GM21447 (cell line): ENCODE results near the gene NAT9.

Experiments used
- ATAC-seq: cut with Tn5 transposase; IDR thresholded peaks from one replicate; pipeline ENCODE4 v1.9.1; 2021; ENCODE audit not compliant: unreplicated experiment

NAT9 gene

DNA sequence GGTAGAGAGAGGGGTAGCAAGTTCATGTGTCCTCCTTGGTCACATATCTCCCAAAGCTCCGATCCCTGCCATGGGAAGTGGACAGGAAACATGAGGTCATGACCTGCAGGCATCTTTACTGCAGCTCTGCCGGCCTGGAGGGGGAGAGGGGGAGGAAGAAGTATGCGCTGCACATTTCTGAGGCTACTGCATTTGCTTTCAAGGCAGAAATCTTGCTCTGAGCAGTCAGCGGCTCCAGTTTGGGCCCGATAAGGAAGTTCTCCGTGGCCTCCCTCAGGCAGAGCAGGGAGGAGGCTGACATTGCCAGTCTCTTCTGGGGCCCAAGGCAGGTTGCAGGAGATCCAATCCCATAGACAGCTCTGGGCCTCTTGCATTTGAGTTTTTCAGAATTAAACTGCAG, 29.2 kb downstream of the NAT9 start:
- ATAC-seq, result no peak

DNA sequence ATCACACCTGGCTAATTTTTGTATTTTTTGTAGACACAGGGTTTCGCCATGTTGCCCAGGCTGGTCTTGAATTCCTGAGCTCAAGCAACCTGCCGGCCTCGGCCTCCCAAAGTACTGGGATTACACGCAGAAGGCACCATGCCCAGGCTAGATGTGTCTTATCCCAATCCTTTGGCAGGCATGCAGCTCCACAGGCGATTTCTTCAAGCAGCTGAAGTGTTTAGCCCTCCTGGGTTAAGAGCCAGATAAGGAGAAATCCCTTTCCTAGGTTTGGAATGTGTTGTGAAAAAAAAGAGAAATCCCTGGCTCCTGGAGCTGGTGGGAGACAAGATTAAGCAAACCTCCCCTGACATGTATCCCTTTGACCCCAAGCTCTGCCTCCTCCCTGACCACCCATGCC, 29.8 kb downstream of the NAT9 start:
- ATAC-seq, result no peak

DNA sequence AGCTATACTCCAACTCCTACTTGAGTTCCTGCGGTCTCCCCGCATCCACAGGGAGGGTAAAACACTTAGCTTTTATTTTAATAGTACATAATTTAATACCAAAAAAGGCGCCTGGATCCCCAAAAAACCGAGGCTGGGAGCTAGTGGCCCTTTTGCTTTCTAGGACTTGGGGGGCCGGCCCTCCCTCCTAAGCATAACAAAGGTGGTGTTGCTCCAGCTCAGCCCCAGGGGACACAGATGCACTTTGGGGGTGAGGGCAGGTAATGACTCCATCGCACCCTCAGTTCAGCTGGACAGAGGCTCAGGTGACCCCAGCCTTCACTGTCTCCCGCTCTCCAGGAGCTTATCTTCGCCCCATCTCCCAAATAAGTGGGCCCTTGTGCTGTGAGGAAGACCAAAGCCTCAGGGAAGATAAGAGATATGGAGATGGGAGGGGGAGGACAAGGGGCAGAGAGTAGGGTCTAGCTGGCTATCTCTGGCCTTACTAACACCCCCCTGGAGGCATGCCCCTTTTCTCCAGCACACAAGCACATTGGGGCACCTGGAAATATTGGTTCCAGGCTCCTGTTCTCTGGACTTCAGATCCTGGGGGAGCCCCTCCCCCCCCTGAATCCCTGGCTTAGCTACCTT, 30.5 kb downstream of the NAT9 start:
- no peak for ATAC-seq

DNA sequence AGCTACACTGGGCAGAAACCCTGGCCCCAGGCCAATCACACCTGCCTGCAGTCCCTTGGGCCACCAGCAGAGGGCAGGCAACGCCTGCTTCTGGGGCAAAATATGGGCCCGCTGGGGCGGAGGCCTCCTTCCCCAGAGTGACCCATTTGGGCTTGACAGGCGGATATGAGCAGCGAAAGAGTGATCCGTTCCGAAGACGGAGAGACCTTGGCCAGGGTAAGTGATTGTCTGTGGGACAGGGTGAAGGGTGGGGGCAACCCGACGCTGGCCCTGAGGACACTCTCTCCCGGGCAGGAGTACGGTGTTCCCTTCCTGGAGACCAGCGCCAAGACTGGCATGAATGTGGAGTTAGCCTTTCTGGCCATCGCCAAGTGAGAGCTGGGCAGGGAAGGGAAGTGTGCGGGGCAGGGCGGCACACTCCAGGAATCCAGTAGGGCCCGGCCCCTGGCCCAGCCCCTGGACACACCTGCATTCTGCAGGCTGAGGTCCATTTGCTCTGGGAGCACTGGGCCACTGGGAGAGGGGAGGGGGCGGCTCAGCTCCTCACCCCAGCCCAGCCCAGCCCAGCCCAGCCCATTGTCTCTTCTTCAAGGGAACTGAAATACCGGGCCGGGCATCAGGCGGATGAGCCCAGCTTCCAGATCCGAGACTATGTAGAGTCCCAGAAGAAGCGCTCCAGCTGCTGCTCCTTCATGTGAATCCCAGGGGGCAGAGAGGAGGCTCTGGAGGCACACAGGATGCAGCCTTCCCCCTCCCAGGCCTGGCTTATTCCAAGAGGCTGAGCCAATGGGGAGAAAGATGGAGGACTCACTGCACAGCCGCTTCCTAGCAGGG, 31.2 kb downstream of the NAT9 start:
- no peak for ATAC-seq

DNA sequence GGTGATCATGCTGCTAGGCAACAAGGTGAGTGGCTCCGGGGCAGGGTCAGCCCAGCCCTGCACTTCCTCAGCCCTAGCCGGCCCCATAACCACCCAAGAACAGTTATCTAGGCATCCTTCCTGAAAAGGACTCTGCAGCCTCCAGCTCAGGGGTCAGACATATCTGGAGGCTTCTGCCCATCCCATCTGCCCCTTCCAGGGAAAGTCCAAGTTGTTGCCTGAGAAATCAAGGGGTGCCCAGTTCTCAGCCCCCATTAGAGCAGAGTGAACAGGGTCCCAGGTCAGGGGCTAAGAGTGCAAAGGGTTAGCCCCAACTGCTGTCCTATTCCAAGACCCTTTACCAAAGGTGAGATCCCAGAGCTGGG, 31.8 kb downstream of the NAT9 start:
- no peak for ATAC-seq

DNA sequence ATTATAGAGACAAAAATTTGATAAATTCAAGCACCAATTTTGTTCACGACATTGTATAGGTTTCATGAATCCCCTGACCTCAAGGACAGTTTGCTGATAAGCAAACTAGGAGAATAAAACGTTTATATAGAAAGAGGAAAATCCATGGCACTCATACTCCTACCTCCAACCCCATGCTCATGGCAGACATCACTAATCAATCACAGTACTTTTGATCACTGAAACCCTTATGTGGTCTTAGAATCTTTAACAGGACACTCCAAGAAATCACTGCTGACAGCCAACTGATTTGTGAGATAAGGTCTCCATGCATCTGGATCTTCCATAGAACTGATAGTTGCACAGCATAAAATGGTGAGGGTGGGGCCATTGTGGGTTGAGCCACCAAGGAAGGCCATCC, 32.4 kb downstream of the NAT9 start:
- no peak for ATAC-seq

DNA sequence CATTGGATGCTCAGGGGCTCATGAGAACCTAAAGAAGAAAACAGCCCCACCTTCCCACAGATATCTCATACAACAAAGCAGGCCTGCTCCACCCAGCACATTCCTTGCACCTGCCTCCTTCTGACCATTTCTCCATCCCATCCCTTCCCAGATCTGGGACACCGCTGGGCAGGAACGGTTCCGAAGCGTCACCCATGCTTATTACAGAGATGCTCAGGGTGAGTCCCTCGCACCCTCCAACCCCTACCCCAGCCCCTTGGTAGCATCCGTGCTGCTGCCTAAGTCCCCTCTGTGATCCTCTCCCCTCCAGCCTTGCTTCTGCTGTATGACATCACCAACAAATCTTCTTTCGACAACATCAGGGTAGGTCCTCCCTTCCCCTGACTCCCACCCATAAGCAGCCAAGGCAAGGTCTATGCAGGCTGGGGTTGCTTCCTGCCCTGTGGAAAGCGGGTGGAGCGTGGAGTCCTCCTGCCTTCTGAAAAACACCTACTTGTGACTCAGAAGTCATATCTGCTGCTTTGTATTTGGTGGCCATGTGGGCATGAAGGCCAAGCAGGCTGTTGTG, 33.1 kb downstream of the NAT9 start:
- ATAC-seq, result no peak

DNA sequence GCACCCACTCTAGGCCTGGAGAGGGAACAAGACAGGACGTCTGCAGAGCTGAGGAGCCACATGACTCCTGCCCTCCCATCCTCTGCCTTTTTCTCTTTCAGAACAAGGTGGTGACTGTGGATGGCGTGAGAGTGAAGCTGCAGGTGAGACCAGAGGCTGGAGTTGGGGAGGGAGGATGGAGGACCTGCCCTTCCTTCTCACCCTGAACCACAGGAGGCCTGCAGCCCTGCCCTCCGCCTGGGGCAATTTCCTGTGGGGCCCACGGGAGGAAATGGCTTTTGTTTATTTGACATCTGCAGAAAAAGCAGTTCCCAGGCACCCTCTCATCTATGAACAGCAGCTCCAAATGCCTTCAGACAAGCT, 34.0 kb downstream of the NAT9 start:
- ATAC-seq, result peak; percentile 51

DNA sequence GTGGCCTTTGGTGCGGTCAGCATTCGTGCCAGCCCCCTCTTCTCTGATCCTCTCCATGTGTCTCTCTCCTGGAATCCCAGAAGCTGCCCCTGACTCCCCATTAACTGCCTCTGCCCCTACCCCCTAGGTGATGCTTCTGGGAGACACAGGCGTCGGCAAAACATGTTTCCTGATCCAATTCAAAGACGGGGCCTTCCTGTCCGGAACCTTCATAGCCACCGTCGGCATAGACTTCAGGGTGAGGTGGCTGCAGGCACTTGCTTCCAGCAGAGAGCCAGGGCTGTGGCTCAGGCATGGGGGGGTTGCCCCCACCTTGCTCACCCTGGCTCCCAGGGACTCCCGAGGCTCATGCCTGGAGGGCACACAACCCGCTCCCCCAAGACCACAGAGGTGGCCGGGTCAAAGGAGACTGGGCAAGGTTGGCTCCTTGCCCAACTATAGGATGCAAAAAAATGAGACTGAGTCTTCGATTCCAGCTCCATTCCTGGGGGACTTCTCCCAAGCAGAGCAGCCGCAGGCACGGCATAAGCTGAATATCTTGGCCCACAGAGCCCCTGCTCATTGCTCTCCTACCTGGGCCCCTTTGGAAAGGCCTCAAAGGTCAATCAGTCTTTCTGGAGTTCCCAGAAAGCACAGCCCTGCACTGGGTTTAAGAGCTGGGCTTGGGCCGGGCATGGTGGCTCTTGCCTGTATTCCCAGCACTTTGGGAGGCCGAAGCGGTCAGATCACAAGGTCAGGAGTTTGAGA, 35.3 kb downstream of the NAT9 start:
- no peak for ATAC-seq

DNA sequence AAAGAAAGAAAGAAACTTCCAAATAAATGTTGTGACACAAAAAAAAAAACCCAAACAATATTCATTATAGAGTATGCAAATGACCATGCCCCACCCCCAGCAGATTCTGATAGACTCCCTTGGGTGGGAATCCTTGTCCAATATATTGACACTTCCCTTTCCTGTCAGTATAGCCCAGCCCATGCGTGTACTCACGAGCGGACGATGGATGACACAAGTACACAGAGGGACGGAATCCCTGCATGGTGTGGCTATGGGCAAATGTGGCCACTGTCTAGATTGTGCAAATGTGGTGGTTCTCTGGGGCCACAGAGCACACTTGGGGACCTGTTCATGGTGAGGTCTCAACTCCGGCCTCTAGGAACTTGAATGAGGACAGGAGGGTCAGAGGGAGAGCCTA, 36.0 kb downstream of the NAT9 start:
- no peak for ATAC-seq

DNA sequence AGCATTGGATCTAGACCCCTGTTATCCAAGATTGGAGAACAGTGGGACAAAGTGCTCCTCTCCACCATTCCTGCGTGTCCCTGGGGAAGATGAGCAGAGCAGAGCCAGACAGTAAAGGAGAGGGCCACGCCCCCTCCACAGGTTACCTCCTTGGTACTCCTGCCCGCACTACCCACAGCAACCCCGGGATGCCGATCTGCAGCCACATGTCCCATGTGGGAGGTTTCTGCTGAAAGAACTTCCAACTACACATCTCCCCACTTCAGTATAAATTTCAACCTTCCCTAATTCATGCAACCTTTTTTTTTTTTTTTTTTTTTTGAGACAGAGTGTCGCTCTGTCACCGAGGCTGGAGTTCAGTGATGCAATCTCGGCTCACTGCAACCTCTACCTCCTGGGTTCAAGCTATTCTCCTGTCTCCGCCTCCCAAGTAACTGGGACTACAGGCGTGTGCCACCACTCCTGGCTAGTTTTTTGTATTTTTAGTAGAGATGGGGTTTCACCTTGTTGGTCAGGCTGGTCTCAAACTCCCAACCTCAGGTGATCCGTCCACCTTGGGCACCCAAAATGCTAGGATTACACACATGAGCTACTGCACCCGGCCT, 36.8 kb downstream of the NAT9 start:
- no peak for ATAC-seq

DNA sequence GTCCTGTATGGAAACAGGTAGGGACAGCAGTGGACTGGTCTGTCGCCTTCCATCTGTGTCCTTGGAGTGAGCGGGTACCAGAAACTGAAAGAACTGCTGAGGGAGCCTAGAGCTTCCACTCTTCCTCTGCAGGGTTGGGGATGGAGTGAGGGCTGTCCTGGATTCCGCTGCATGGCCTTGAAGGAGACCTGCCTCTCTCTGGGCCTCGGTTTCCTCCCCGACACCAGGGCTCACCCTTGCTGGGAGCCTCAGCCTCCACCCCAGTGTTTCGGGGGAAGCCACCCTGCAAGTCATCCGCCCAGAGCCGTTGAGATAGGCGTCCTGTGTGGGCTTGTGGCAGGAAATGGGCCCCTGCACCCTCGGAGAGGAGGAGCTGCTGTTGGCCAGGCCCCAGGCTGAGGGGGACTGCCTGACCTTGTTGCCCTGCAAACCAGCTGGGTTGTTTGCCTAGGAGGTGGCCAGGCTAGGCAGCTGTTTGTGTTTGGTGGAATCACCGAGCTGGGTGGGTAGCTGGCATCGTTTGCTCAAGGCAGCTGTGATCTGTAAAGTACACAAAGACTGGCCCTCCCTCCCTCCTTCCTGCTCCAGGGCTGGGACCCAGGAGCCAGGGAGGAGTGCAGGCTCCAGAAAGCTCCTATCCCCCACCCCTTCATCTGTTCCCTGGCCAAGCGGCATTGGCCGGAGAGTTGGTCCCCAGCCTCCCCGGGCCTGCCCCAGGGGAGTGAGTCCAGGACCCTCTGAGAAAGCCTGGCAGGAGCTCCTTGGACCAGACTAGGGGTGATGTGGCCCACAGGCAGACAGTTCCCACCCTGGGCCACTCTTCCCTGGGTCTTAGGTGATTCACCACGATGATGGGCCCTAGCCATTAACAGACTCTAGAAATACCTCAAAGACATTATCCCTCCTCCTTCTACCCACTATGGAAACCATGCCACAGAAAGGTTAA, 37.8 kb downstream of the NAT9 start:
- peak; percentile 53 for ATAC-seq

DNA sequence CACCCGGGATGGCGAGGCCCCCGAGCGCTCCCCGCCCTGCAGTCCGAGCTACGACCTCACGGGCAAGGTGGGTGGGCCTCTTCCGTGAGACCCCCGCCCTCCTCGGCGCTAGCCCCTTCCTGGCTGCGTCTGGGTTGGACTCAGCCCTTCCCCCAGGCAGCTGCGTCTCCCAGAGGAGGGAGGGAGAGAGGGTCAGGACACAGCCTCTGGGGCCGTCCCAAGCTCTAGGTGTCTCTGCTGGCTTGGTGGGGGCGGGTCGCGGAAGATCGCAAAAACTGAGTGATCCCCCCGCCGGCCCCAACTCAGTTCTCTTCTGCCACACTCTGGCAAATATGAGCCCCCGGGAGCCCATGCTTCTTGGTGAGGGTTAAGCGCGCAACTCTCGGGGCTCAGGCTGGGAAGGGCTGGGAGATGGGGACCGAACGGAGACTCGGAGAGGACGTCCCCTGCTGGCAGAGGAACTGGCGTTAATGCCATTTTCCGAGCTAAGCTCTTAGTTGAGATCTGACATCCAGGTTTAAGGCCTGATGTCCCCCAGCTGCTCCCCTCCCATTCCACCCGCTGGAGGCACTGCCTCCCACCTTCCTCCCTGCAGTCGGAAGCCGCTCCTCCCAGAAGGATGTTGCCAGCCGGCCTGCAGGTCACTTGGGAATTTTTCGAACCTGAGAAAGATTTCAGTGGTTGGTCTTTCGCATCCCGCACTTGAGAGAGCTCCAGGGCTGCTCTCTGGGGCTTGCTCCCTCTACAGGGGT, 38.7 kb downstream of the NAT9 start:
- no peak for ATAC-seq

DNA sequence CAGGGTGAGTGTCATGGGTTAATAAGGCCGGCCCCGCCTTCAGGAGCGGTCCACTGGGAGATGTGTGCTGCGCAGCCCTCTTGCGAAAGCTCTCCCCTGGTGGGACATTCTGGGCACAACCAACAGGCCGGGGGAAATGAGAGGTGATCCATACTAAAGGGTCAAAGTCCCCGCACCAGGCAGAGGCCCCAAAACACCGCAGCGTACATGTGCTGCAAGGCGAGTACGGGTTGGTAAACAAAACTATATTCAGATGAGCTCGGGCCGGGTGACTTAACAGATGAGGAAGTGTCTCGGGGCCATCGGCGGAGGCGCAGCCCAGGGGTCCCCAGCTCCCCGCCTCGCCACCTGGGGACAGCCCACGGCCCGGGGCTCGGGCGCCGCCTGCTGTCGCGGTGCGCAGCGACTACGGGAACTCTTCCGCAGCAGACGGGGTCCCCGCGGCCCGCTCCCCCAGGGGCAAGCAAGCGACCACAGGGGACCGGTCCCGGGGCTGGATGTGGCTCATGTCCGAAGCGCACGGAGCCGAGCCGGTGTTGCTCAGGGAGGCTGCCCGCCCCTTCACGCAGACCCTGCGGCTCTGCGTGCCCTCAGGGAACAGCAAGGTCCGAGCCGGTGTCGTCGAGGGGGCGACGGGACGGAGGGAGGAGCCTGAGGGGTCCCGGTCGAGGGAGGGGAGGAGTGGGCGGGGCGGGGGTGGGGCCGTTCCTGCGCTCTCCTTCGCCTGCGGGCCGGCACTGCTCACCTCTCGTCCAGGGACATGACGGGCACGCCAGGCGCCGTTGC, 39.4 kb downstream of the NAT9 start, which contains the start of gene RAB37:
RAB37 (plus strand) TSS at position 744 of the 786 bp plus-strand sequence; CDS start at position 761, 17 bp downstream.
- no peak for ATAC-seq

DNA sequence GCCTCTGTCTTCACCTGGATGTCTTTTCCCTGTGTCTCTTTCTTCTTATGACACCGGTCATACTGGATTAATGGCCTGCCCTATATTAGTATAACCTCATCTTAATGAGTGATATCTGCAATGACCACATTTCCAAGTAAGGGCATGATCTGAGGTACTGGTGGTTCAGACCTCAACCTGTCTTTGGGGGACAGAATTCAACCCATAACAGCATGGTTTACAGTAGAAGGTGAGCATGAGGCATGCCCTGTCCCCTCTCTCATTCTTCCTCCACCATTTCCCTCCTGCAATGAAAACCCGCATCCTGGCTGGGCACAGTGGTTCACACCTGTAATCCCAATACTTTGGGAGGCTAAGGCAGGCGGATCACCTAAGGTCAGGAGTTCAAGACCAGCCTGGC, 41.9 kb downstream of the NAT9 start:
- no peak for ATAC-seq

DNA sequence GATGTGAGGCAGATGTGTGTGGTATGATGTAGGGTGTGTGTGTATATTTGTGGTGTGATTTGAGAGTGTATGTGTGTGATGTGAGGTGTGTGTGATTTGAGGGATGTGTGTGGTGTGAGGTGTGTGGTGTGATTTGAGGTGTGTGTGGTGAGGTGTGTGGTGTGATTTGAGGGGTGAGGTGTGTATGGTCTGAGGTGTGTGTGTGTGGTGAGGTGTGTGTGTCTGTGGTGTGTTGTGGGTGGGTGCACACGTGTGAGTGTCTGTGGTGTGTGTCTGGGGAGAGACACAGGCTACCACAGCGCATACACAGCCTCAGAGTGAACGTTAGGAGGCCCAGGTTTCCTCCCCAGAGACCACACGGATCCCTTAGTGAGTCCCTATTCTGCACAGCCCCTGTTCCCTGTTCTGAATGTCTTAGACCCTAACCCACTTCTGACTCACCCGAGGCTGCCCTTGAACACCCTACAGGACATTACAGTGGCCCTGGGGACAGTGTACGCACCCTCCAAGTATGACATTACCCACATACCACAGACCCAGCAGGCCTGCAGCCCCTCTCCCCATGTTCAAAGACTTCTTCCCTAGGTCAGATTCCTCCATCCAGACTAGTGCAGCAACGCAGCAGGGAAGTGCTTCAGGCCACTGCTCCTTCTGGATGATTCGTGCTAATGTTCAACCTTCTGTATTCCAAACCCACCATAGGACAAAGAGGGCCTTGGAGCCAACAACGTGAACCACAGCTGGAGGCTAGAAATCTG, 42.6 kb downstream of the NAT9 start:
- ATAC-seq, result no peak

DNA sequence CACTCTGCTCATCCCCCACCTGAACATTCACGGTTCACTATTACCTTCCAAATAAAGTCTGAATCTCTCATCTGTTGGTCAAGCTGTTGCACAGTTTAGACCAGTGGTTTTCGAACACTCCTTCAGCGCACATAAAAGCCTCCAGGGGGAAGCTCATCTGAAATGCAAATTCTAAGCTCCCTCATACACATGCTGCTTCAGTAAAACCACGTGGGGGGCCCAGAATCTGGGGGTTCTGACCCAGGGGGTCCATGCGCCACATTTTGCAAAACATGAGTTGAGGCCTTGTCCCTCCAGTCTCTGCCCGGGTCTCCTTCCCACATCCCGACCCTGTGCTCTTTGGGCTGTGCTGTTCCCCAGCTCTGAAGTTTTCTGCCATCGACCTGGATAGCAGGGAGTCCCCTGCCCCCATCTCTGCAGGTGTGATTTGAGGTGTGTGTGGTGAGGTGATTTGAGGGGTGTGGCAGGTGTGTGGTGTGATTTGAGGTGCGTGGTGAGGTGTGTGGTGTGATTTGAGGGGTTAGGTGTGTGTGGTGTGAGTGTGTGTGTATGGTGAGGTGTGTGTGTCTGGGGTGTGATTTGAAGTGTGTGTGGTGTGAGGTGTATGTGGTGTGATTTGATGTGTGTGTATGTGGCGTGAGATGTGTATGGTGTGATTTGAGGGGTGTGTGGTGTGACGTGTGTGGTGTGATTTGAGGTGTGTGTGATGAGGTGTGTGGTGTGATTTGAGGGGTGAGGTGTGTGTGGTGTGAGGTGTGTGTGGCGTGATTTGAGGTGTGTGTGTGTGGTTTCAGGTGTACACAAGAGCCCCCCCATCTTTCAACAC, 43.9 kb downstream of the NAT9 start:
- no peak for ATAC-seq
